Measurements from ENCODE around the gene PSMD9.

PSMD9 gene

GRCh38 chr12:121892673-121893561 lies 4.3 kb downstream of the PSMD9 start:
- Histone ChIP-seq H2BK120ac (ENCODE audit: low read depth, low read length) (no peak overlapping the region), H2AFZ (ENCODE audit: low read length) (no peak overlapping the region)
- DNase-seq (ENCODE audit: low spot score) = no peak

GRCh38 chr12:121893961-121894460 lies 5.4 kb downstream of the PSMD9 start:
- Histone ChIP-seq H3K4me1 (ENCODE audit: control insufficient read depth in 2 of 2, insufficient read depth in 1 of 2, low read depth in 1 of 2, low read length in 2 of 2) (peaks cover 2 to 6% of the 10 kb centered on the region in 2 donors), H3K14ac (ENCODE audit: low read length) (no peak overlapping the region), H3K9me3 (replicated peaks in 1 of 2; ENCODE audit: control insufficient read depth in 2 of 2, insufficient read depth in 1 of 2, low read depth in 1 of 2, low read length in 2 of 2) (no peaks in the 10 kb centered on the region), H3K4me3 (ENCODE audit: low read length in 2 of 2) (no peak overlapping the region), H3K27me3 (ENCODE audit: control insufficient read depth in 3 of 3, insufficient read depth in 3 of 3, low read depth in 1 of 3, low read length in 3 of 3) (no peaks in the 10 kb centered on the region), H2AK5ac (ENCODE audit: low read depth, low read length) (no peak overlapping the region), H3K79me1 (ENCODE audit: low read depth, low read length) (peaks cover 3% of the 10 kb centered on the region), H3K18ac (ENCODE audit: low read length) (no peak overlapping the region), H3K4ac (ENCODE audit: low read length) (no peak overlapping the region), H2BK5ac (ENCODE audit: low read length) (no peak overlapping the region), H3K9ac (ENCODE audit: low read depth, low read length, poor library complexity) (no peak overlapping the region), H2AFZ (ENCODE audit: low read length) (no peak overlapping the region), H2BK12ac (ENCODE audit: low read length) (no peak overlapping the region), H3K27ac (replicated peaks; ENCODE audit: low read length) (no peak overlapping the region), H2BK120ac (ENCODE audit: low read depth, low read length) (no peak overlapping the region), H3K36me3 (replicated peaks in 1 of 2; ENCODE audit: control insufficient read depth in 2 of 2, insufficient read depth in 2 of 2, low read length in 2 of 2) (peaks cover 2 to 51% of the 10 kb centered on the region in 2 donors), H4K8ac (ENCODE audit: low read depth, low read length) (no peak overlapping the region), H3K23ac (ENCODE audit: low read depth, low read length, poor library complexity) (no peak overlapping the region), H2BK15ac (ENCODE audit: low read length) (no peak overlapping the region), H3K4me2 (ENCODE audit: insufficient read depth, low read length, poor library complexity, severe bottlenecking) (no peak overlapping the region), H4K91ac (ENCODE audit: low read depth, low read length, poor library complexity) (no peak overlapping the region)
- no CpG with 5 or more reads among the region's 1 CpG for WGBS, 2 donors (ENCODE audit: extremely low coverage in 2 of 2, insufficient read length in 2 of 2, insufficient replicate concordance in 1 of 2)
- no peak for DNase-seq (ENCODE audit: low spot score)

More at GRCh38 chr12:121892673-121893561, 4.3 kb downstream of the PSMD9 start:
- peaks cover 3% of the 10 kb centered on the region for H3K79me1 ChIP-seq (ENCODE audit: low read depth, low read length)
- H2BK5ac ChIP-seq (ENCODE audit: low read length) = no peak overlapping the region
- H3K4me3 ChIP-seq (ENCODE audit: low read length in 2 of 2) = no peak overlapping the region
- no peak overlapping the region for H3K4ac ChIP-seq (ENCODE audit: low read length)
- no CpG with 5 or more reads among the region's 13 CpGs for WGBS, 2 donors (ENCODE audit: extremely low coverage in 2 of 2, insufficient read length in 2 of 2, insufficient replicate concordance in 1 of 2)
- peaks cover 4 to 6% of the 10 kb centered on the region in 2 donors for H3K4me1 ChIP-seq (ENCODE audit: control insufficient read depth in 2 of 2, insufficient read depth in 1 of 2, low read depth in 1 of 2, low read length in 2 of 2)
- no peak overlapping the region for H3K23ac ChIP-seq (ENCODE audit: low read depth, low read length, poor library complexity)
- no peaks in the 10 kb centered on the region for H3K9me3 ChIP-seq (replicated peaks in 1 of 2; ENCODE audit: control insufficient read depth in 2 of 2, insufficient read depth in 1 of 2, low read depth in 1 of 2, low read length in 2 of 2)
- no peak overlapping the region for H4K8ac ChIP-seq (ENCODE audit: low read depth, low read length)
- H2BK15ac ChIP-seq (ENCODE audit: low read length) = no peak overlapping the region
- no peak overlapping the region for H2AK5ac ChIP-seq (ENCODE audit: low read depth, low read length)
- no peak overlapping the region for H2BK12ac ChIP-seq (ENCODE audit: low read length)
- H3K14ac ChIP-seq (ENCODE audit: low read length) = no peak overlapping the region
- peaks cover 2 to 43% of the 10 kb centered on the region in 2 donors for H3K36me3 ChIP-seq (replicated peaks in 1 of 2; ENCODE audit: control insufficient read depth in 2 of 2, insufficient read depth in 2 of 2, low read length in 2 of 2)
- no peak overlapping the region for H3K9ac ChIP-seq (ENCODE audit: low read depth, low read length, poor library complexity)
- H3K18ac ChIP-seq (ENCODE audit: low read length) = no peak overlapping the region
- H3K4me2 ChIP-seq (ENCODE audit: insufficient read depth, low read length, poor library complexity, severe bottlenecking) = no peak overlapping the region
- no peak overlapping the region for H3K27ac ChIP-seq (replicated peaks; ENCODE audit: low read length)
- H4K91ac ChIP-seq (ENCODE audit: low read depth, low read length, poor library complexity) = peak overlapping the region; percentile 43
- no peaks in the 10 kb centered on the region for H3K27me3 ChIP-seq (ENCODE audit: control insufficient read depth in 3 of 3, insufficient read depth in 3 of 3, low read depth in 1 of 3, low read length in 3 of 3)

DNA sequence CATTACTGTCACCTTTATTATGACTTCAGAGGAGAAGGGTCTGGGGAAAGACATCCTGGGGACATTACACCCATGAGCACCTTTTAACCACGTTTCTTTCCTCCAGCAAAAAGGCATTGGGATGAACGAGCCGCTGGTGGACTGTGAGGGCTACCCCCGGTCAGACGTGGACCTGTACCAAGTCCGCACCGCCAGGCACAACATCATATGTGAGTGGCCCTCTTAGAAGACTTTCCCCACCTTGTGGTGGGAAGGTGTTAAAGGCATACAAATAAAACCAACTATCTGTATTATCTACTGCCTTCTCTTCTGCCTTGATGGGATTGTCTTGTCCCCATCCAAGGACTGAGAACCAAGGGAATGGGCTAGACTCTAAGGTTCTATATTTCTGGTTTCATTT lies 6.0 kb downstream of the PSMD9 start:
- no peak overlapping the region for H4K8ac ChIP-seq (ENCODE audit: low read depth, low read length)
- no peak overlapping the region for H3K4ac ChIP-seq (ENCODE audit: low read length)
- no peak overlapping the region for H2BK12ac ChIP-seq (ENCODE audit: low read length)
- H3K36me3 ChIP-seq (replicated peaks in 1 of 2; ENCODE audit: control insufficient read depth in 2 of 2, insufficient read depth in 2 of 2, low read length in 2 of 2) = peaks cover 9 to 57% of the 10 kb centered on the region in 2 donors
- no peak overlapping the region for H3K14ac ChIP-seq (ENCODE audit: low read length)
- no peak overlapping the region for H4K91ac ChIP-seq (ENCODE audit: low read depth, low read length, poor library complexity)
- H3K4me1 ChIP-seq (ENCODE audit: control insufficient read depth in 2 of 2, insufficient read depth in 1 of 2, low read depth in 1 of 2, low read length in 2 of 2) = peaks cover 2 to 3% of the 10 kb centered on the region in 2 donors
- no peak for DNase-seq (ENCODE audit: low spot score)
- no peak overlapping the region for H3K9ac ChIP-seq (ENCODE audit: low read depth, low read length, poor library complexity)
- no peaks in the 10 kb centered on the region for H3K9me3 ChIP-seq (replicated peaks in 1 of 2; ENCODE audit: control insufficient read depth in 2 of 2, insufficient read depth in 1 of 2, low read depth in 1 of 2, low read length in 2 of 2)
- H3K4me3 ChIP-seq (ENCODE audit: low read length in 2 of 2) = no peak overlapping the region
- H2BK5ac ChIP-seq (ENCODE audit: low read length) = no peak overlapping the region
- no peak overlapping the region for H3K4me2 ChIP-seq (ENCODE audit: insufficient read depth, low read length, poor library complexity, severe bottlenecking)
- H2AFZ ChIP-seq (ENCODE audit: low read length) = no peak overlapping the region
- no peaks in the 10 kb centered on the region for H3K27me3 ChIP-seq (ENCODE audit: control insufficient read depth in 3 of 3, insufficient read depth in 3 of 3, low read depth in 1 of 3, low read length in 3 of 3)
- no peak overlapping the region for H3K23ac ChIP-seq (ENCODE audit: low read depth, low read length, poor library complexity)
- H3K18ac ChIP-seq (ENCODE audit: low read length) = no peak overlapping the region
- H2BK120ac ChIP-seq (ENCODE audit: low read depth, low read length) = no peak overlapping the region
- no CpG with 5 or more reads among the region's 7 CpGs for WGBS, 2 donors (ENCODE audit: extremely low coverage in 2 of 2, insufficient read length in 2 of 2, insufficient replicate concordance in 1 of 2)
- H2AK5ac ChIP-seq (ENCODE audit: low read depth, low read length) = no peak overlapping the region
- no peak overlapping the region for H2BK15ac ChIP-seq (ENCODE audit: low read length)
- peaks cover 3% of the 10 kb centered on the region for H3K79me1 ChIP-seq (ENCODE audit: low read depth, low read length)
- H3K27ac ChIP-seq (replicated peaks; ENCODE audit: low read length) = no peak overlapping the region

DNA sequence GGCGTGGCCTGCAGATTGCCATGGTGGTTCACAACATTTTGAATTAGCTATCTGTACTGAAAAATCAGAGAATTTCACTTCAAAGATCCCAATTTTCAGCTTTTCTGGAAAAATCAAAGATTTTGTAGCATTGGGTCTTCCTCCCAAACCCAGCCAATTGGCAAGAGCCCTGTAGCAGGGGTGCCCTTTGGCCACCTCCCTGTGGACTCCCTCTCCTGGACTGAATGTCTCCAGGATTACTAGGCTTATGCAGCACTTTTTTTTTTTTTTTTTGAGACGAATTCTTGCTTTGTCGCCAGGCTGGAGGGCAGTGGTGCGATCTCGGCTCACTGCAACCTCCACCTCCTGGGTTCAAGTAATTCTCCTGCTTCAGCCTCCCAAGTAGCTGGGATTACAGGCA lies 9.7 kb downstream of the PSMD9 start:
- H2AK5ac ChIP-seq (ENCODE audit: low read depth, low read length) = no peak overlapping the region
- no peak overlapping the region for H3K4me2 ChIP-seq (ENCODE audit: insufficient read depth, low read length, poor library complexity, severe bottlenecking)
- H2BK5ac ChIP-seq (ENCODE audit: low read length) = no peak overlapping the region
- peaks cover 0 to 5% of the 10 kb centered on the region in 2 donors for H3K9me3 ChIP-seq (replicated peaks in 1 of 2; ENCODE audit: control insufficient read depth in 2 of 2, insufficient read depth in 1 of 2, low read depth in 1 of 2, low read length in 2 of 2)
- DNase-seq (ENCODE audit: low spot score) = no peak
- H3K18ac ChIP-seq (ENCODE audit: low read length) = no peak overlapping the region
- H2BK120ac ChIP-seq (ENCODE audit: low read depth, low read length) = no peak overlapping the region
- H3K9ac ChIP-seq (ENCODE audit: low read depth, low read length, poor library complexity) = no peak overlapping the region
- H3K4ac ChIP-seq (ENCODE audit: low read length) = no peak overlapping the region
- H3K4me1 ChIP-seq (ENCODE audit: control insufficient read depth in 2 of 2, insufficient read depth in 1 of 2, low read depth in 1 of 2, low read length in 2 of 2) = peaks cover 0 to 2% of the 10 kb centered on the region in 2 donors
- H2AFZ ChIP-seq (ENCODE audit: low read length) = no peak overlapping the region
- no peak overlapping the region for H2BK12ac ChIP-seq (ENCODE audit: low read length)
- H2BK15ac ChIP-seq (ENCODE audit: low read length) = no peak overlapping the region
- H4K8ac ChIP-seq (ENCODE audit: low read depth, low read length) = no peak overlapping the region
- H3K27ac ChIP-seq (replicated peaks; ENCODE audit: low read length) = no peak overlapping the region
- H4K91ac ChIP-seq (ENCODE audit: low read depth, low read length, poor library complexity) = no peak overlapping the region
- H3K4me3 ChIP-seq (ENCODE audit: low read length in 2 of 2) = no peak overlapping the region
- no peak overlapping the region for H3K14ac ChIP-seq (ENCODE audit: low read length)
- H3K27me3 ChIP-seq (ENCODE audit: control insufficient read depth in 3 of 3, insufficient read depth in 3 of 3, low read depth in 1 of 3, low read length in 3 of 3) = no peaks in the 10 kb centered on the region
- H3K23ac ChIP-seq (ENCODE audit: low read depth, low read length, poor library complexity) = no peak overlapping the region
- WGBS, 2 donors (ENCODE audit: extremely low coverage in 2 of 2, insufficient read length in 2 of 2, insufficient replicate concordance in 1 of 2) = no CpG with 5 or more reads among the region's 5 CpGs
- H3K79me1 ChIP-seq (ENCODE audit: low read depth, low read length) = peaks cover 2% of the 10 kb centered on the region
- H3K36me3 ChIP-seq (replicated peaks in 1 of 2; ENCODE audit: control insufficient read depth in 2 of 2, insufficient read depth in 2 of 2, low read length in 2 of 2) = peaks cover 24 to 76% of the 10 kb centered on the region in 2 donors

Data from neuronal stem cell (in vitro differentiated cells).